HG02759 (cell line): Measurements from ENCODE around the gene C1QTNF8.

Source experiments
- ATAC-seq: cut with Tn5 transposase; IDR thresholded peaks from one replicate; pipeline ENCODE4 v1.9.1; 2021; ENCODE audit warnings: mild to moderate bottlenecking, moderate library complexity; ENCODE audit not compliant: unreplicated experiment

Gene C1QTNF8

DNA sequence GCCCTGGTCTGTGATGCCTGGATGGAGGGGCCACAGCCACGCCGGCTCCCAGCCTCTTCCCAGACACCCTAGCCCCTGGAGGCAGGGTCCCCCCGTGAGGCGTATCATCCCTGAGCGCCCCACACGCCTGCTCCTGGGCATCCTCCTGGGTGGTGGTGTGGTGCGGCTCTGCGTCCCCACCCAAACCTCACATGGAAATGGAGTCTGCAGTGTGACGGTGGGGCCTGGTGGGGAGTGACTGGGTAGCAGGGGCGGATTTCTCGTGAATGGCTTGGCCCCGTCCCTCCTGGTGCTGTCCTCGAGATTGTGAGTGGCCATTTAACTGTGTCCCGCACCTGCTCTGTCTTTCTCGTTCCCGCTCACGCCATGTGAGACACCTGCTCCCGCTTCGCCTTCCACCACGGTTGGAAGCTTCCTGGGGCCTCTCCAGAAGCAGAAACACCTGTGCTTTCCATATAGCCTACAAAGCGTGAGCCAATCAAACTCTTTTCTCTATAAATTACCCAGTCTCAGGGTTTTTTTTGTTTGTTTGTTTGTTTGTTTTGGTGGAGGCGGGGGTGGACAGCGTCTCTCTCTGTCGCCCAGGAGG is 29.4 kb downstream of the C1QTNF8 start:
- ATAC-seq: no peak

DNA sequence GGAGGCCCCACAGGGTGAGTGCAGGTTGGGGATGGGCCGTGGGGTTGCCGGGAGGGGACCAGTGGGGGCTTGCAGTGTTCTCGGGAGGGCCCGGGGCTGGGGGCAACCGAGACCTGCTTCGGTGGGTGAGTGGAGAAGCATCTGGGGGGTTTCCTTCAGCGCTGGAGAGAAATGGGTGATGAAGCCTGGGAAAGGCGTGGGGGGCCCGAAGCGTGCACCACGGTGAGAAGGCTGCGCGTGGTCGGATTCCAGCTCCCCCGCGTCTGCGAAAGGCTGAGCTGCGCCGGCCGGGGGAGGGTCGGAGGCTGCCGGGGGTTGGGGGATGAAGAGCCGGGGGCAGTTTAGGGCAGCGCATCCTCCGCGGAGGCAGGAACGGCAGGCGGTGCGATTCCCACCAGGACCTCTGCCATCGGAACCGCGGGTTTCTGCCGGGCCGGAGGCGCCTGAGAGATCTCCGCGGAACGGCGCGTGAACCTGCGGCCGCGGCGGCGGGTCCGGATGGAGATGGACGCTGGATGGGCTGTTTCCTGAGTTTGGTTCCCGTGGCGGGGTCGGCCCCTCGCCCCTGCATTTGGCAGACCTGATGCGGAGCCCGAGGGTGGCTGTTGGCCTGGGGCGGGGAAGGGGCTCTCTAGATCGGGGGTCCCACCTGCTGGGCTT is 30.4 kb downstream of the C1QTNF8 start:
- ATAC-seq: no peak

DNA sequence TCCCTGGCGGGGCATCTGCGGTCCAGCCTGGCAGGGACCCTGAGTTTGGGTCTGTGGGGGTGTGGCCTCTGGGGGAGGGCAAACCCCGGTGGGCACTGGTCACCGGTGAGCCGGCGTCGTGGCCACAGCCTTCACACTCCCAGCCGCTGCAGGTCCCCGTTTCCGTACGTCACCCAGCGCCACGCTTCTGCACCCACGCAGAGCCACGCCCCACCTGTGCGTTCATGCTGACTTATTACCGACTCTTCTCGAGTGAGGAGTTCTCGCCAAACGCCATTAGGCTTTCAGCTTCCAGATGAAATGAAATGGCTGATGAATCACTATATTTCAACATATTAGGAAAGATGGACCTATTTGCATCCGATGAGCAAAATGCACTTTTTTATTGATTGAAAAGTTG is 32.3 kb downstream of the C1QTNF8 start:
- no peak for ATAC-seq

DNA sequence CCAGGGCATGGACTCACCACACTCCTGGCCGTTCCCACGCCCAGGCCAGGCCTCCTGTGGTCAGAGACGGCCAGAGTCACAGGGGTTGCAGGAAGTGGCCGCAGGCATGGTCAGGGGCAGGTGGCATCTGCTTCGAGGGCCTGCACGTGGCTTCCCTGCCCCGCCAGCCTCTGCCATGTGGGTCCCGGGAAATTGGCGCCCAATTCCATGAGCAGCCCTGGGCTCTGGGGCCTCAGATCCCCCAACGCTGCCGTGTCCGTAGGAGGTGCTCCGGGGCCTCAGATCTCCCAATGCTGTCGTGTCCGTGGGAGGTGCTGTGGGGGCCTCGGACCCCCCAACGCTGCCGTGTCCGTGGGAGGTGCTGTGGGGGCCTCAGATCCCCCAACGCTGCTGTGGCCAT is 33.1 kb downstream of the C1QTNF8 start:
- no peak for ATAC-seq

DNA sequence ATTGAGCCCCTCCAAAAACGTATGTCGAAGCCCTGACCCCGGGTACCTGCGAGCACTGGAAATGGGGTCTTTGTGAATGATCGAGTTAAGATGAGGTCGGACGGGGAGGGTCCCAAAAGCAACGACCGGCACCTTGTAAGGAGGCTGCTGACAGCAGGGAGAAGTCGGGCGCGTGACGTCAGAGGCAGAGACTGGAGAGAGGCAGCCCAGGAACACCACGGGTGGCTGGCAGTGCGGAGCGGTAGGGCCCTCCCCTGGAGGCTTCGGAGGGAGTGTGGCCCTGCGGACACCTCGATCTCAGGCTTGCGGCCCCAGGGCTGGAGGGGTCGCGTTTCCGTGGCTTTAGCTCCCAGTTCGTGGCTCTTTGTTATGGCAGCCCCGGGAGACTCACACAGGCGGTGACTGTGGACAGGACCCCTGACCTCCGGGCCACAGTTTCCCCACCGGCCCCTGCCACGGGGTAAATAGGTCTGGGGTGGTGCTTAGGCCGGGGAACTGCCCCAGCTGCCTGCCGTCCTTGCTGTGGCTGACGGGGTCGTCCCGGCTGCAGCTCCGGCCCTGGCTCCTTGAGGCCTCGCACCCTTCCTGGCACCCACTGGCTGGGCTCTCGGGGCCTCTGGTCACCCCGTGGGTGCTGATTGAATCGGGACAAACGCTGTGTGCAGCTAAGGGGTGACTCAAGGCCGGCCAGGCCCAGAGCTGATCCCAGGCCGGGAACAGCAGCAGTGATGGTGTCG is 34.1 kb downstream of the C1QTNF8 start:
- ATAC-seq: no peak

DNA sequence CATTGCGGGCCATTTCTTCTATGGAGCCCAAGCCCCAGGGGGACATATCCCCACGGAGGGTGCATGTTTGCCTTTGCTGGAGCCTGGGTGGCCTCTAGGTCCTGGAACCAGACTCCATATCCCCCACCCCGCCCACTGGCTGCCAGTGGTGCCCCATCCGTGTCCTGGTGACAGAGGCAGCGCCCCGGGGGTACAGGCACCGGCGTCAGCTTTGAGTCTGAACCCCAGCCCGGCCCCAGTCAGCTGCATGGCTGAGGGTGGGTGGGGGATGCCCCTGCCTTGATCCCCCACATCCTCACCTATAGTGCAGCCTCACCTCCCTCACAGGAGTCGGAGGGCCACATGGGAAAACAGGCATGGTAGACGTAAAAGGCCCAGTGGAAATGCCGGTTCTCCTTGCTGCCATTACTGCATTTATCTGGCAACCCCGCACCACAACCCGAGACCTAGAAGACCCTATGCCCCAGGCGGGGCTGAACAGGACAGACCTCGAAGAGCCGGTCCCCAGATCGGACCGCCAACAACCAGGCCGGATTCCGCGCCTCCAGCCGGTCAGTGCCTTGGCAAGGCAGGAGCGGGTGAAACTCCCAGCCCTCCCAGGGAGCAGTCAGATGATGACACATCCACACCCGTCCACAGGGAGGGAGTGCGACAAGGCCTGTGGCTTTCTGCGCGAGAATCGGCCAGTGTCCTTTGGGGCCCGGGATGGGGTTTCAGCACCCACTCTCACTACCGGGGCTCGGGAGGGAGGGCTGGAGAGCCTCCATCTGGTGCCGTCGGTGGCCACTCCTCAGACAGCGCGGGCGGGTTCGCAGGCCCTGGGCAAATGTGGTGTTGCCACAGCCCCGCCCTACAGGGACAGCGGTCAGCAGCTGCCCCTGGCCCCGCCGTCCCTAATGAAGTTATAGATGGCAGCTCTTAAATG is 35.4 kb downstream of the C1QTNF8 start:
- no peak for ATAC-seq

DNA sequence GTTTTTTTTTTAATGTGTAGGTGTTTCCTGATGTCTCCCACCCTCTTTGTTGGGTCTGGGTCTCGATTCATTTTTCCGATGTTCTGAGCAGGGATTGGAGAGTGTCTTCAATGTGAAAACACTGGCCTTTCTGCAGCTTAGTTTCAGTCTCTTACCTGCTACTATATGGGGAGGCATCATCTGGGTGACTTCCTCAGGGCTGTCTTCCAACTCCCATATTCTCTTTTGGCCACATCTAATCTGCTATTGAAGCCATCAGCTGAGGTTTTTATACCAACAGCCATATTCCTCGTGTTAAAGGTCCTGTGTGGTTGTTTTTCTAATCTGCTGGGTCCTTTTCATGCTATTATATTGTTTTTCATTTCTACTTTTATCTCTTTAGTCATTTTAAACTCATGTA is 36.7 kb downstream of the C1QTNF8 start:
- no peak for ATAC-seq

DNA sequence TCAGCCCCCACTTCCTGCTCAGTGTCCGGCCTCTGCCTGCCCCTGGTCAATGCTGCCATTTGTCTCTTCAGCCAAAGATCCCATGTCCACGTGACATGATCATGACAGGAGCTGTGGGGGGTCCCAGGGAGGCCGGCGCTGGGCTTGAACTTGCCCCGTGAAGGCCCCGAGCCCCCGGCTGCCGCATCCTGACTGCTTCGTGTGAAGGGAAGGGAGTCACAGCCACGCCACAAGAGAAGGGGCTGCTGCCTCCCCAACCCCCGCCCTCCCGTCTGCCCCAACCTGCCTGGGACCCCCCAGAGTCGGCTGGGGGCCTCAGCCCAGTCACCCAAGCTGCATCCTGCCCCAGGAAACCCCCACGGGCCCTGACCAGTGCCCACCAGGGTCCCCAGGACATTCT is 37.8 kb downstream of the C1QTNF8 start:
- no peak for ATAC-seq

DNA sequence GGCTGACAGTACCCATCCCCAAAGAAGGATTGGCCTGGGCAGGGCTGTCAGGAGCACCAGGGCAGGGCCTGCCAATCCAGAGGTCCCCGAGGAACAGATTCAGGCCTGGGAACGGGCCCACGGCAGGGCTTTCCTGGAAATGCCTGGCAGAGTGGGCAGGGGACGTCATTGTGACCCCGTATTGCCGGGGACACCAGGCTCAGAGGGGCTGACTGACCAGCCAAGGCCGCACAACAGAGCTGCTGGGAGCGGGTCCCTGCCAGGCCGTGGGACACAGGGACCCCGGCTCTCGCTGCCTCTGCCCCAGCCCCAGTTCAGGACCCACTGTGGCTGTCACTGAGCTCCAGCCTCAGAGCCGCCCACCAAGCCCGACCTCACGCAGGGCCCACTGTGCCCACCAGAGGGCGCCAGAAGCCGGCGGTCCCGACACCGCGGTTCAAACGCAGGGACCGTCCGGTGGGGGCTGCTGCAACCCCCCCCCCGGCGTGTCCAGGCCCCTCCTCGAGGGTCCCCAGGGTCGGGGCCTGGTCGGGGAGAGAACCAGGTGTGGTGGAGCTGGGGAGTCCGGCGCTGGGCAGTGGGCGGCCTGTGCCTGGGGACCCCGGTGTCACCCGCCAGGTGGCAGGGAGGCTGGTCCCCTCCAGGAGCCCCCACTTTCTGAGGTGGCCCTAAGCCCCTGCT is 38.7 kb downstream of the C1QTNF8 start:
- ATAC-seq: no peak

DNA sequence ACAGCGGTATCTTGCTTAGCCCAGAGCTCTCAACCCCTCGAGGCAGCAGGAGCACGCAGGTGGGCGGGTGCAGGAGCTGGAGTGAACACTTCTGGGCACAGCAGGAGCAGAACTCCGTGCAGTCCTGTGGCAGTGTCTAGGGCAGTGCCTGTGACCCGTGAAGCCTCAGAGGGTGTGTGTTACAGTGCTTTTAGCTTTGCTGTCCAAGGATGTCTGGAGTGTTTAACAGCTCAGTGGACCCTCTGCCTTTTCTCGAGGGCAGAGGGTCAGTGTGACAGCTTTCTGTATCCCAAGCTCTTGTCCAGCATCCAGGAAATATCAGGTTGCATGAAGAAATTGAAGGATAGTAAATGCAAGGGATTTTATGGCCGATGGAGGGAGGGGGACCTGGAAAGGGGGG is 39.8 kb downstream of the C1QTNF8 start:
- no peak for ATAC-seq

DNA sequence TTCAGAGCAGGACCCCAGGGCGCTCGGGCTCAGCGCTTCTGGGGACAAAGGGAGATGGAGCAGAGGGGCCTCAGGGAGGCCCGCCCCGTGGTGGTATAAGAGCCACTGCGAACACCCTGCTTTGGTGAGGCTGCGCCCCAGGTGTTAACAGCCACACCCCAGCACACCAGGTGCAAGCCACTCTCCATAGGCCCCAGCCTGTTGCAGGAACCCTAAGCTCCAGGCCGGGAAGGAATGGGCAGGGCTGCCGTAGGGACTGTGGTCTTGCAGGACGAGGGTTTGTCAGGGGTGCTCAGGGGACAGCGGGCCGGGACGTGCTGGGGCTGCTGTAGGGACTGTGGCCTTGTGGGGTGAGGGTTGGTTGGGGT is 40.5 kb downstream of the C1QTNF8 start:
- ATAC-seq: no peak

DNA sequence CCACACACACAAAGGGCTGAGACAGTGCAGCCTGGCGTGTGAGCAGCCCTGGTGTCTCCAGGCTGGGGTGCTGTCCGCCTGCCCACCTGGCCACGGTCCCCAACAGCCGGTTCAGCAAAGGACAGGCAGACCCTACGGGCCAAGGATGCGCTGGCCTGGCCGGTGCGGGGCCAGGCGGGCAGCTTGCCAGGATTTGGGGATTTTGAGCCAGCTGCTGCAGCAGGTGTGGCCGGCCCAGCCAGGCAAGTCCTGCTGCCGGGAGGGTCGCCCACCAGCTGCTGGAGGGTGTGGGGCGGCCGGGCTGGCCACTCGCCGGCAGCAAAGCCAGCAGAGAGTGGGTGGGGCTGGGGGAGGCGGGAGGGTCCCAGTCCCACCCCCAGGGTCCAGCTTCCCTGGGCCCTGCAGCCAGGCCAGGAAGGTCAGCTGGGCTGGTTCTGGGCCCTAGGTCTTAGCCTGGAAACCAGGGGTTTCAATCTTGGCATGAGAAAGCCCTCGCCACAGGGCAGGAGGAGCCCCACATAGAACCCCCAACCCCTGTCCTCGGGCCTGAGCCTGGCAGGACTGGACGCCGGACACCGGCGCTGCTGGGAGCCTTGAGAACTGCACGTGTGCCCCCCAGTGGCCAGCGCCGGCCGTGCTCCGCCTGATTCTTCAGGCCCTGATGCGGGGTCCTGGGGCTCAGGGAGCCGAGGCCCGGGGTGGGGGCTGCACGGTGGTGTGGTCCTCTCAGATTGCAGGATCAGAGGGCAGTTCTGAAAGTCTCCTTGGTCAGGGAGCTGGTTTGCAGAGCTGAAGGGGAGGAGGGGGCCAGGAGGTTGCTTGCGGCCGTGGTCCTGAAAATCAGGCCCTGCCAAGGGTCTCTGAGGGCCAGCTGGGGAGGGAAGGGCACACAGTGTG is 41.1 kb downstream of the C1QTNF8 start:
- ATAC-seq: no peak

DNA sequence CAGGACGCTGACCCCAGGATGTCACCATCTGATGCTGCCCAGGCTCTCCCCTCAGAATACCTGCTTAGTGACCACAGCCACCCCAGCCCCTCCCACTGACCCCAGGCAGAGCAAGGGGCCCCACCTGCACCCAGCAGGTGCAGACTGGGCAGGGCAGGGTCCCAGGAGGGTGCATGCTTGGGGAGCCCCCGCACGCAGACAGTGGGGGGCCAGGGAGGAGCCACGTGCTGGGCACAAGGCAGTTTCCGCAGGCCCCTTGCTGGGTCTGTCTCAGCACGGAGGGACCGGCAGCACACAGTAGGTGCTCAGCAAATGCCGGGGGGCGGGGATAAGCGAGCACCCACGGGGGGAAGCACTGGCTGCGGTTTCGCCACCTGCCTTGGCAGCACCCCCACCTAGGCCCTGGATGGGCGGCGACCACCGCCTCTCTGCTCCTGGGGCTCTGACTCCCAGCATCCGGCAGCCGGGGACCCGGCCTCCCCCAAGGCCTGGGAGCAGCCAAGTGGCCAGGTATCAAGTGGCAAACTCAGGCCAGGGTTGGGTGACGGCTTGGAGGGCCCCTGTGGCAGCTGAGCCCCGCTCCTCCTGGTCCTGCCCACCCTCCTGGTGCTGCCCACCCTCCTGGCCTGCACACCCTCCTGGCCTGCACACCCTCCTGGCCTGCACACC is 42.2 kb downstream of the C1QTNF8 start:
- no peak for ATAC-seq

DNA sequence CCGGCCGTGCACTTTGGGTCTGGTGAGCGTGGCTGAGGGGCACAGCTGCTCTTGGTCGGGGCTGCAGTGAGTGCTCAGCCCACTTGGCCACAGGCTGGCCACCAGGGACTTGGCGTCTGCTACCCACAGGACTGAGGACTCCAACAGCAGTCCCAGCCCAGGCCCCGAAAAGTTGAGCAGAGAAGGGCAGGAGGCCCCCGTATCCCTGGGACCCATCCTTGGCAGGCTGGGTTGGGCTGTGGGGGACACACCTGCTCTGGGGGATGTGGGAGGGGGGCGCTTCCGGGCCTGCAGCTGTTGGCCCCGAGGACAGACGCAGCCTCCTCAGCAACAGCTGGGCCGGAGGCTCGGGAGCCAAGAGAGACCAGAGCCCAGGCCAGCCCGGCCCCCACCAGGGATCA is 42.9 kb downstream of the C1QTNF8 start:
- no peak for ATAC-seq

DNA sequence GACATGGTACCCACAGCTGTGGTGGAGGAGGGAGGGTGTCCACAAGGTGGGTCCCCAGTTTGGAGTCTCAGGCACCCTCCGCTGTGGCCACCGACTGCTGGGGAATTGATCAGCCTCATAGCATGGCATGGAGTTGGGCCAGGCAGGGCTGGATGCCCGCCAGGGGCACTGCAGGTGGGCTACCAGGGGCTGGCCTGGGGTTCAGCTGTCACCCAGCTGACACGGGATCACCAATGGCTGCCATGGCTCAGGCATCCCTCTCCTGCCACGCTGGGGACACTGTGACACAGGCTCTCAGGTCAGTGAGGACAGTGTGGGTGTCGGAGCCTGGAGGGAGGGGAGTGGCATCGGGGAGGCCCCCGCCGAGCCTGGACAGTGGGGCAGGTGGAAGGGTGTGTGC is 43.3 kb downstream of the C1QTNF8 start:
- no peak for ATAC-seq

DNA sequence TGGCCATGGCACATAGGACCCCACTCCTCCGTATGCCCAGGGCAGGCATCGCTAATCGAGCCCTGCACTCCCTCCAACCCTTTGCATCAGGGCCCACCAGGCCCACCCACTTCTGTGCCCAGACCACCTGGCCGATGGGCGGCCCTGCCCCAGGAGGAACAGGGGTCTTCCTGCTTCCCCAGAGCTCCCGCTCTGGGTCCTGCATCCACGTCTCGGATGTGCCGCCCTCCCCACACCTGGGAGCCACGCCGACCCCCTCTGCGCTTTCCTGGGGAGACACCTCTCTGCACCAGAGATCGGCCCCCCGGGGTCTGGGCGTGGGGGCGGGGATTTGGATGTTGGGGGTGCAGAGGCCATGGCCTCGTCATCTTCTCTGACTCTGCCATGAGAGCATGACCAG is 44.6 kb downstream of the C1QTNF8 start:
- no peak for ATAC-seq

DNA sequence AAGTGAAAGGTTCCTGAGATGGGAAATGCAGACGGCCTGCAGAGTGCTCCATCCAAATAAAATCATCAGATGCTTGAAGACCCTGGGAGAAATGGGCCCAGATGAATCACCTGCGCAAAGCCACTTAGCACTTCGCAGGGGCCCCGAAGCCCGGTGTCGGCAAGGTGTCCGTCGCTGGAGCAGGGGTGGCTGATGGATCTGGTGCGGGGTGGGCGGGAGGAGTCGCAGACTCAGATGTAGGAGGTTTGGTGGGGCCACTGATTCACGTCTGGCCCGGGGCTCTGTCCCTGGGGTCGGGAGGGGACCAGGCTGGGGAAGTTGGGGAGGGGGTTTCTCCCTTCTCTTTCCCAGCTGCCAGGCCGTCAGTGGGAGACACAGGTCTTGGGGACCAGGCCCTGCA is 45.1 kb downstream of the C1QTNF8 start:
- no peak for ATAC-seq

DNA sequence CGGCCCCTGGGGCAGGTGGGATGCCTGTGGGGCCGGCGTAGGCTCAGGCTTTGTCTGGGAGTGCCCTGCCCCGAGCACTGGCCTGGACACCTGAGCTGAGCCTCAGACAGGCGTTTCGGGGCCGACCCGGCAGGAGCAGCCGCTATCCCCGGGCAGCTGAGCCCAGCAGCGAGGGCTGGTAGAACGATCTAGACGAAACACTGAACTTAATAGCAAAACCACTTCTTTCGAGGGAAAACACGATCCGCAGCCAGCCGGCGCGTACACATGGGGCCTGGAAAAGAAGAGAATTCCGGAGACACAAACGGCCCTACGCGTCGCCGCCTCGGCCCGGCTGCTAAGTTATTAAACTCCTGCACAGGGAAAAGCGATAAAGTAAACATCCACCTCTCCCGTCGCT is 45.5 kb downstream of the C1QTNF8 start:
- no peak for ATAC-seq

DNA sequence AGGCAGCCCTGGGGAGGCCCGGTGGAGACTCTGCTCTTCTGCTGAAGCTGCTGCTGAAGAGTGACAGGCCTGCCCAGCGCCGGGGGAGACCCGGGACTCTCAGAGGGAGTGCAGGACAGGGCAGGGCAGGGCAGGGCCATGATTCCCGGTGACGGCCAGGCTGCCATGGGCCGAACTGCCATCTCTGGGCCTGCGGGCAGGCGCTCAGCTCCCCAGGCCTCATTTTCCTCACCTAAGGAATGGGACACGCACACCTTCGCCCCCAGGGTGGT is 46.1 kb downstream of the C1QTNF8 start:
- no peak for ATAC-seq
